Measurements from ENCODE around the gene CCDC43.

DNA sequence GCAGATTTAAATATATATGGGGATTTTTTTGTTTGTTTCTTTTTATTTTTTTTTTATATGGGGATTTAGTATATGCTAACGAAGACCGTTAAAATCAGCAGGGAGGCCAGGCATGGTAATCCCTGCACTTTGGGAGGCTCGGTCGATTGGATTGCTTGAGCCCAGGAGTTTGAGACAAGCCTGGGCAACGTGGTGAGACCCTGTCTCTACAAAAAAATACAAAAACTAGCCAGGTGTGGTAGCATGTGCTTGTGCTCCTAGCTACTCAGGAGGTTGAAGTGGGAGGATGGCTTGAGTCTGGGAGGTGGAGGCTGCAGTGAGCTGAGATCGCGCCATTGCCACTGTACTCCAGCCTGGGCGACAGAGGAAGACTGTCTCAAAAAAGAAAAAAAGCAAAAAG is 55.6 kb downstream of the CCDC43 start:
- TF ChIP-seq, protein P1, sequence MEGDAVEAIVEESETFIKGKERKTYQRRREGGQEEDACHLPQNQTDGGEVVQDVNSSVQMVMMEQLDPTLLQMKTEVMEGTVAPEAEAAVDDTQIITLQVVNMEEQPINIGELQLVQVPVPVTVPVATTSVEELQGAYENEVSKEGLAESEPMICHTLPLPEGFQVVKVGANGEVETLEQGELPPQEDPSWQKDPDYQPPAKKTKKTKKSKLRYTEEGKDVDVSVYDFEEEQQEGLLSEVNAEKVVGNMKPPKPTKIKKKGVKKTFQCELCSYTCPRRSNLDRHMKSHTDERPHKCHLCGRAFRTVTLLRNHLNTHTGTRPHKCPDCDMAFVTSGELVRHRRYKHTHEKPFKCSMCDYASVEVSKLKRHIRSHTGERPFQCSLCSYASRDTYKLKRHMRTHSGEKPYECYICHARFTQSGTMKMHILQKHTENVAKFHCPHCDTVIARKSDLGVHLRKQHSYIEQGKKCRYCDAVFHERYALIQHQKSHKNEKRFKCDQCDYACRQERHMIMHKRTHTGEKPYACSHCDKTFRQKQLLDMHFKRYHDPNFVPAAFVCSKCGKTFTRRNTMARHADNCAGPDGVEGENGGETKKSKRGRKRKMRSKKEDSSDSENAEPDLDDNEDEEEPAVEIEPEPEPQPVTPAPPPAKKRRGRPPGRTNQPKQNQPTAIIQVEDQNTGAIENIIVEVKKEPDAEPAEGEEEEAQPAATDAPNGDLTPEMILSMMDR (IDR thresholded peaks at IDR 0.05; ENCODE audit: extremely low read depth in 1 of 2, insufficient read depth in 1 of 2, low read depth in 1 of 2, low read length in 2 of 2): no peak
- TF ChIP-seq POLR2A (IDR thresholded peaks at IDR 0.05; ENCODE audit: low read depth, low read length) (no peak), POLR2AphosphoS5 (IDR thresholded peaks at IDR 0.05; ENCODE audit: insufficient read depth, low read depth, low read length) (no peak), EZH2 (IDR thresholded peaks at IDR 0.05; ENCODE audit: borderline replicate concordance, low read depth, low read length, severe bottlenecking) (no peak), FOS (IDR thresholded peaks at IDR 0.05; ENCODE audit: borderline replicate concordance, insufficient read depth, low read length) (no peak)
- TF ChIP-seq, protein P2, sequence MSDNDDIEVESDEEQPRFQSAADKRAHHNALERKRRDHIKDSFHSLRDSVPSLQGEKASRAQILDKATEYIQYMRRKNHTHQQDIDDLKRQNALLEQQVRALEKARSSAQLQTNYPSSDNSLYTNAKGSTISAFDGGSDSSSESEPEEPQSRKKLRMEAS (IDR thresholded peaks at IDR 0.05; ENCODE audit: insufficient read depth, insufficient read length): no peak

Measured in endothelial cell of umbilical vein (primary cell).